Calu3 (cell line): ENCODE data around the gene TNFRSF19. TPM values are rescaled to one million over a fixed set of nuclear protein-coding genes. Genes with fewer than 3 reads are reported as not detected.

Experiments
- BruUV-seq: library from RNA; stranded (reverse); fragments of 400-500 nt; replicated peaks from 2 replicates; lab custom pipeline; 2021; lab: Mats Ljungman, UMichigan
- CTCF ChIA-PET: fragments of 300-600 bp; sonication (Branson Sonifier 250); formaldehyde crosslinking; loops from one replicate; lab custom pipeline; 2022; ENCODE audit warnings: antibody characterized with exemption; lab: Charles Lee
- DNase-seq: peaks from one replicate; pipeline ENCODE4 v3.0.0; 2022
- H3K27ac Mint-ChIP-seq: one replicate; pipeline ENCODE4 v1.8.0; 2022; ENCODE audit warnings: mixed read lengths; ENCODE audit not compliant: unreplicated experiment
- H3K27me3 Mint-ChIP-seq: one replicate; pipeline ENCODE4 v1.8.0; 2022; ENCODE audit warnings: mixed read lengths; ENCODE audit not compliant: unreplicated experiment
- H3K36me3 Mint-ChIP-seq: one replicate; pipeline ENCODE4 v1.8.0; 2022; ENCODE audit warnings: mild to moderate bottlenecking, moderate library complexity, mixed read lengths; ENCODE audit not compliant: insufficient read depth, unreplicated experiment
- H3K4me1 Mint-ChIP-seq: one replicate; pipeline ENCODE4 v1.8.0; 2022; ENCODE audit warnings: mild to moderate bottlenecking, low read depth, mixed read lengths; ENCODE audit not compliant: unreplicated experiment
- H3K4me3 Mint-ChIP-seq: one replicate; pipeline ENCODE4 v1.8.0; 2022; ENCODE audit warnings: mild to moderate bottlenecking, low read depth, moderate library complexity, mixed read lengths; ENCODE audit not compliant: unreplicated experiment
- H3K9me3 Mint-ChIP-seq: one replicate; pipeline ENCODE4 v1.8.0; 2022; ENCODE audit warnings: low read depth, mixed read lengths; ENCODE audit not compliant: unreplicated experiment
- intact Hi-C: fragments of 100-400 bp; cut with micrococcal nuclease; formaldehyde crosslinking; loops from one replicate; pipeline ENCODE4 v1.10.0; 2022; ENCODE audit not compliant: unreplicated experiment
- total RNA-seq: library from RNA; stranded (reverse); gene quantifications from 2 replicates; pipeline ENCODE4 v1.2.3, GENCODE V29; 2022
- TF ChIP-seq, protein P1 (sequence below): fragments of 200-600 bp; IDR thresholded peaks from one replicate; pipeline ENCODE4 v1.8.0; 2022; ENCODE audit warnings: antibody characterized with exemption; ENCODE audit not compliant: unreplicated experiment

The TNFRSF19 gene
- total RNA-seq, 1 experiment from 2014 or later: 38.3 TPM

DNA sequence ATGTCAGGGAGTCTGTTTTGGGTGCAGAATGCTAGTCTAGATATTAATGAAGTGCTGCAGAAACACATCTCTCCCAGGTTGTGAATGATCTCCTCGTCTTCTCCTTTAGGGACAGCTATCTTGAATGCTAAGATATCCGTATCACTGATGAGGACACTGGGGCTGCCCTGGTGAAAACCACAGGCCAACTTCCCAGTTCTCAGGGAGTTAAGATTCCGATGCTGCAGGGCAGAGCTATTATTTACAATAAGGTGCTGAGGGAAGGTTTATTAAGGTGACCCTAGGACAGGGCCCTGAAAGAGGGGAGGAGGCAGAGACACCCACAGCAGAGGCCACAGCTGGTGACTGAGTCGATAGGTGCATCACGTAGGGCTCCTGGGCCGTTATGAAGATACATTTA lies 66.1 kb downstream of the TNFRSF19 start:
- Mint-ChIP-seq H3K36me3 (no peaks in the 10 kb centered on the region), H3K27ac (no peak overlapping the region), H3K9me3 (no peaks in the 10 kb centered on the region), H3K4me3 (no peak overlapping the region), H3K4me1 (no peaks in the 10 kb centered on the region), H3K27me3 (no peaks in the 10 kb centered on the region)
- BruUV-seq: no TSS peak
- no peak for DNase-seq
- CTCF ChIA-PET: no interaction called here
- TF ChIP-seq, protein P1, sequence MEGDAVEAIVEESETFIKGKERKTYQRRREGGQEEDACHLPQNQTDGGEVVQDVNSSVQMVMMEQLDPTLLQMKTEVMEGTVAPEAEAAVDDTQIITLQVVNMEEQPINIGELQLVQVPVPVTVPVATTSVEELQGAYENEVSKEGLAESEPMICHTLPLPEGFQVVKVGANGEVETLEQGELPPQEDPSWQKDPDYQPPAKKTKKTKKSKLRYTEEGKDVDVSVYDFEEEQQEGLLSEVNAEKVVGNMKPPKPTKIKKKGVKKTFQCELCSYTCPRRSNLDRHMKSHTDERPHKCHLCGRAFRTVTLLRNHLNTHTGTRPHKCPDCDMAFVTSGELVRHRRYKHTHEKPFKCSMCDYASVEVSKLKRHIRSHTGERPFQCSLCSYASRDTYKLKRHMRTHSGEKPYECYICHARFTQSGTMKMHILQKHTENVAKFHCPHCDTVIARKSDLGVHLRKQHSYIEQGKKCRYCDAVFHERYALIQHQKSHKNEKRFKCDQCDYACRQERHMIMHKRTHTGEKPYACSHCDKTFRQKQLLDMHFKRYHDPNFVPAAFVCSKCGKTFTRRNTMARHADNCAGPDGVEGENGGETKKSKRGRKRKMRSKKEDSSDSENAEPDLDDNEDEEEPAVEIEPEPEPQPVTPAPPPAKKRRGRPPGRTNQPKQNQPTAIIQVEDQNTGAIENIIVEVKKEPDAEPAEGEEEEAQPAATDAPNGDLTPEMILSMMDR: no peak
- intact Hi-C loops: no loop called here

GRCh38 chr13:23637829-23638228 lies 67.6 kb downstream of the TNFRSF19 start:
- no peak for DNase-seq
- TF ChIP-seq, protein P1: no peak
- CTCF ChIA-PET: no interaction called here
- H3K9me3 Mint-ChIP-seq: no peaks in the 10 kb centered on the region
- BruUV-seq: no TSS peak
- intact Hi-C loops: no loop called here
- H3K27me3 Mint-ChIP-seq: no peaks in the 10 kb centered on the region
- no peaks in the 10 kb centered on the region for H3K36me3 Mint-ChIP-seq
- H3K4me3 Mint-ChIP-seq: no peak overlapping the region
- no peaks in the 10 kb centered on the region for H3K4me1 Mint-ChIP-seq
- H3K27ac Mint-ChIP-seq: no peak overlapping the region

GRCh38 chr13:23639674-23640073 lies 69.5 kb downstream of the TNFRSF19 start:
- TF ChIP-seq, protein P1: no peak
- Mint-ChIP-seq H3K27me3 (no peaks in the 10 kb centered on the region), H3K4me1 (no peaks in the 10 kb centered on the region), H3K9me3 (no peaks in the 10 kb centered on the region), H3K4me3 (no peak overlapping the region), H3K36me3 (no peaks in the 10 kb centered on the region), H3K27ac (no peak overlapping the region)
- CTCF ChIA-PET: no interaction called here
- no TSS peak for BruUV-seq
- intact Hi-C loops: no loop called here
- DNase-seq: no peak

- Mint-ChIP-seq H3K4me3 (no peak overlapping the region), H3K27ac (no peak overlapping the region), H3K36me3 (no peaks in the 10 kb centered on the region), H3K4me1 (no peaks in the 10 kb centered on the region), H3K9me3 (no peaks in the 10 kb centered on the region), H3K27me3 (no peaks in the 10 kb centered on the region)
- CTCF ChIA-PET: no interaction called here
- BruUV-seq: no TSS peak
- intact Hi-C loops: no loop called here
- TF ChIP-seq, protein P1: no peak
- no peak for DNase-seq
Observed at GRCh38 chr13:23642110-23642509, 71.9 kb downstream of the TNFRSF19 start.
